Bone marrow (tissue), 2 donors: ENCODE data around the gene SEC24B.

ENCODE experiments used
- DNase-seq, 2 donors: peaks; one replicate each; lab custom pipeline; 2025; lab: John Stamatoyannopoulos, UW

The SEC24B gene

DNA sequence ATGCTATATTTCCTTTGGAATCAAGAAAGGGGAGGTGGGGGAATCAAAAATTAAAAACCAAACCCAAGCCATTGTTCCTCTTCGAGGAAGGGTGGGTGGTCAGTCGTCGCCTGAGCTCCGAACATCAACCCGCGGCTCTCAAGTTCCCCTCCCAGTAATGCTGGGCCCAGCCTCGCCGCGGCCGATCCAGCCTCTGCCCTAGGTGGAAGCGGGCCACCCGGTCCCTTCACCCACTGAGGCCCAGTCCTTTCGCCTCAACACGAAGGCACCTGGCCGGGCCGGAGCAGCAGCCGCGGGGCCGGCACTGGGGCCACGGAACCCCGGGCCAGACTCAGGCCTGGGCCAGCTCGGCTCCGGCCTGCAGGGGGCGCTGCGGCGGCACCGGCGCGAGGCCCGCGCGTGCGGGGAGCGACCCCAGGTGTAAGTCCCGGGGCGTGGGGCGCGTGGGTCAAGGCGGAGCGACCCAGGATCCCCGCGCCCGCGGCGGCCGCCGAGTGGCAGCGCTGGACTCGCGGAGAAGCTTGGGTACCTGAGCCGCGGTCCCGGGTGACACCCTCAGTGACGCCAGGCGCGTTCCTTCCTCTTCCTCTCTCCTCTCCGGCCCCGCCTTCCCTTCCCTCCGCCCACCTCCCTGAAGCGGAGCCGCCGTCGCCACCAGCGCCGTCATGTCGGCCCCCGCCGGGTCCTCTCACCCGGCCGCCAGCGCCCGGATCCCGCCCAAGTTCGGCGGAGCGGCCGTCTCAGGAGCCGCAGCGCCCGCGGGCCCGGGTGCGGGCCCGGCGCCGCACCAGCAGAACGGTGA lies at the start of gene SEC24B:
TSS of gene SEC24B (plus strand) at position 611 of the 802 bp plus-strand sequence. CDS start at position 666, 55 bp downstream.
- peak; percentile 79 to 94 for DNase-seq

DNA sequence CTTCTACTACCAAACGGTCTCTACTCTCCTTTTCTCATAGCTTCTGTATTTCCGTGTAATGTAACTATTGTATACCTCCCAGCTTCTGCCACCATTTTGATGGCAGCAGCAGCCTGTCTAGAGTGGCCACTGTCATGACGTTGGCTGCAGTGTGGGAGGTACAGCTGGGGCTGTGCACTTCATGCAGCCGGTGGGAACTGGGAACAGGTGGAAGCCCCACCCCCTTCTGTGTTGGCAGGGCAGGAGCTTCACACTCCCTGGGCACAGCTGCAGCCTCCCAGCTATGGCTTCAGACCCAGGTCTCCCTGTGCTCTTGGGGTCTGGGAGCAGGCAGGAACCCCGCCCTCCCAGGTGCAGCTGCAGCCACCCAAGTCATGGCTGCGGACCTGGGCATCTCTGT lies 49.8 kb upstream of the SEC24B start:
- DNase-seq = no peak

DNA sequence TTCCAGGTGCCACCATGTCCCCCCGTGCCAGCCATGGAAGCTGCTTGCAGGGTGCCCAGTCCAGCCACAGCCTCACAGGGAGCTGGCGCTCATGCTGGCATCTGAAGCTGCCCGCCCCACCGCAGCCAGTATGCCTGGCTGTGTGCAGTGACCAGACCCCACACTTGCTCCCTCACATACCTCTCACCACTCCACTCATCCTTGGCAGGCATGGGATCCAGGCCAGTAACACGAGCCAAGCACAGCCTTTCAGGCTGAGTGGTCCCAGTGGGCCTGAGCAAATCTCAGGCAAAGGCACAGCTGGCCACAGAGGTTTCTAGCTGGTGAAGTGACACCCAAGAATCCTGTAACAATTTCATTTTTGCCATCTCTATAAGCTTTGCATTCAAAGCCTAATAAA lies 48.4 kb upstream of the SEC24B start:
- DNase-seq = no peak

DNA sequence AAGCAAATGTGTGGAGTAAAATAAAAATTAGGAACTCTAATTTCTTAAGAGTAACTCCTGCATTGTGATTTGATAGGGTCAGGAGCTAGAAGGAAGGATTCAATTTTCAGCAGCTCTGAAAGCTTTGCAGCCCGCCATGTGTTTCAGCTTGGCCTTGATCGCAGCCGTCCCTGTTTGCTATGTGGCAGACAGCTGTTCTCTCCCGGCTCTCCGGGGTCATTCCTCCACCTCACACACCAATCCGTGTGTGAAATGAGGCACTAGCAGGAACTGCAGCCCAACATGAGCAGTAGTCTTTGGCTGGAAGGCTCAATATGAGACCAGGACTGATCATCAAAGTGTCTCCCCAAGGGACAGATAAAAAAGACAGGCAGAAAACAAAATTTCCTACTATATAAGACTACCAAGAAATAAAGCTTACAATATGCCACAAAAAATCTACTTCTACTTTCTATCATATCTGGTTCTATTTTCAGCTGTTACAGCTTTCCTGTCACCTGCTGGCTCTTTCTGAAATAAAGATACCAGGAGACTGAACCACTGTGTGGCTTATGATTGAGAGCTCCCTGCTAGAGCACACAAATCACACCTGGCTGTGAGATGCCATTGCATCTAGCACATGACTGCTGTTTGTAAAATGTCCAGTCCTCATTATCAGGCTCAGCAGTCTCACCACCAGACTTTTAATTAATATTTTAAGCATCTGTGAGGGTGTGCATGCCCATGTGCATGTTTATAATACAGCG lies 44.1 kb upstream of the SEC24B start:
- no peak for DNase-seq

DNA sequence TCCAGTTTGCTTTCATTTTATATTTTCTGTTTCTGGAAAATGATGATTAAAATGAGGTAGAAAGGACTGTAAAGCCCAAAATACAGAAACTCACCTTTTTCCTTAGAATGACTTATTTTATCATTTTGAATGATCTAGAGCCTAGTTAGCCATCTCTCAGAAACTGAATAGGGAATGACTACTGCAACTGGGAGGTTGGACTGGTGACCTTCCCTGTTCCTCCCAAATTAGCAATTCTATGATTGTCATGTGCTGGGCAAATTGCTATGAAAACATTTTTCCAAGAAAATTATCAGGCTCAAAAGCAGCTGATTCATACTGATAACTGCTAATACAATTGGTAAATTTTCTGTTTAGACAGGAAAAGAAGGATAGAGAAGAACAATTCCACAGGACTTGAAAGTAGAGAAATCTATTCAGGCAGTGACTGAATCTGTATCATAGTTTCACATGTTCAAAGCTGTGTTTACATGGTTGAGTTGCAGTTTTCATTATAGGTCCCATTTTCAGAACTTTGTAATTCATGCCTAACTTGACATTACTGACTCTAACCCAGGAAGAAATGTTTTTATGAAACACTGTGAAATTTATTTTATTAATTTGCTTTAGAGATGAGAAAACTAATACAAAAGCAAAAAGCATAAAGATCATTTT lies 43.4 kb upstream of the SEC24B start:
- DNase-seq = no peak

DNA sequence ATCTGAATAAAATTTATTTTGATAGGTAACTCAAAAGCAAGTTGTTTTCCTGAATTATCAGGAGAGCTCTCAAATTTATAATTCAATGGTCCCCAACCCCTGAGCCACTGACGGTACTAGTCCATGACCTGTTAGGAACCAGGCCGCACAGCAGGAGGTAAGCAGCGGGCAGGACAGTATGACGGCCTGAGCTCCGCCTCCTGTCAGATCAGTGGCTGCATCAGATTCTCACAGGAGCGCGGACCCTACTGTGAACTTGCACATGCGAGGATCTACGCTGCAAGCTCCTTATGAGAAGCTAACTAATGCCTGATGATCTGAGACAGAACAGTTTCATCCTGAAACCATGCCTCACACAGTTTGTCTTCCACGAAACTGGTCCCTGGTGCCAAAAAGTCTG lies 37.9 kb upstream of the SEC24B start:
- no peak for DNase-seq

DNA sequence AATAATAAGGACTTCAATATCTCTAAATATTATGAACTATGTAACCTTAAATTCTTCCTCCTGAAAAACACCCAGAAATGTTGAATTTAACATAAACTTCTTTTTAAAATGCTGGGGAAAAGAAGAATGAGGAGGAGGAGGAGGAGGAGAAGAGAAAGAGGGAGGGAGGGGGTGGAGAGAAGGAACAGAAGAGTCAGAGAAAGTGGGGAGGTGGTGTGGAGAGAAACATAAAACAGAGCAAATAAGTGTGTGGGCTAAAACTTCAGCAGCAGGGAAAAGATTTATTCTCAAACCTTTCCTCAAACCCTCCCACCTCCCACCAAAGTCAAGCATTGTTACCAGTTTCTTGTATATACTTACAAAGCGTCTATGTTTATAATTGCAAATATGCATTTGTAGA lies 34.7 kb upstream of the SEC24B start:
- no peak for DNase-seq

DNA sequence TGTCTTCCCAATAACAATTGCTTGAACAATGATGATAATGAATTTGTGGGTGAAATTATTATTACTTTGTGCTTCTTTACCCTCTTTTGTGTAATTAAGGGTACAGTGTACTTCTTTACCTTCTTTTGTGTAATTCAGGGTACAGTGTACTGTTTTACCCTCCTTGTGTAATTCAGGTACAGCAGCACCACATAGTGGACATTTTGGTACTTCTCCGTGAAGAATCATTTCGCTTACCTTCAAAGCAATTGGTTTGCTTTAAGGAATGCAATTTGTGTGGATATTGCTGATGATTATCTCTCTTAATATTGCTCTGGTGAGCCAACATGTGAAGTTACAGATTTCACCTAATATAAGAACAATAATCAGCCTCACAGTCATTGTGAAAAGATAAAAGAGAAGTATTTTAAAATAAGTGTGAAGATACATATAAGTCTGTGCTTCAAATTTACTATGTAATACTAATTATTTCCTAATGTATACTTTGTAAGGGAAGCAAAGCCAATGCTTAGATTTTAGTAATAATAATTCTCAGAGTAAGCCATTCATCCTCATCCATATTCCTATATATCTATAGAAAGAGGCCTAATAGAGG lies 27.2 kb upstream of the SEC24B start:
- DNase-seq = peak in 1 of 2 donors; percentile 43

DNA sequence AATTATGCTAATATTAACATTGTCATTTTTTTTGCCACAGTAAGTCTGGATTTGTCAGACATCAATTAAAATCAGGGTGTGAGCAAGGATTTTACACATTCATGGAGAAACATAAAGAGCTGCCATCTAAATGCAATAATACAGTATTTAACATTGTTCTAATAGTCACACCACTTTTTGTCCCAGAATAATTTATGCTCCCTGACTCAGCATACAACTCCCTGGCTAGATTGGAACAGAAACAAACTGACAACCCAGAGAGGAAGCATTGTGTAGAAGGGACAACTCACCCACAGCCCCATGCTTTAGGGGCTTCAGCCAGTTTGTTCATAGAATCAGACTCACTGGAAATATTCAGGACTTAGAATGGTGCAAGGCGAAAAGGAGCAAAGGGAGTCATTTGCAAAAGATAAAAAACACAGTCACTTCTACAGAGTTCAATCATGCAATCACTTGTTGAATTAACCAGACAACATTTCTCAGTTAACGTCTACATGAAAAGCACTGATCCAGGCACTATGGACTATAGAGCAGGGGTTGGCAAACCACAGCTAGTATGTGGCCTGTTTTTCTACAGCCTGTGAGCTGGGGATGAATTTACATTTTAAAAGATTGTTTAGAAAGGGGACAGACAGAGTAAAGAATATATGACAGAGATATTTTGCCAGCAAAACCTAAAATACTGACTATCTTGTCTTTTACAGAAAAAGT lies 26.4 kb upstream of the SEC24B start:
- no peak for DNase-seq

DNA sequence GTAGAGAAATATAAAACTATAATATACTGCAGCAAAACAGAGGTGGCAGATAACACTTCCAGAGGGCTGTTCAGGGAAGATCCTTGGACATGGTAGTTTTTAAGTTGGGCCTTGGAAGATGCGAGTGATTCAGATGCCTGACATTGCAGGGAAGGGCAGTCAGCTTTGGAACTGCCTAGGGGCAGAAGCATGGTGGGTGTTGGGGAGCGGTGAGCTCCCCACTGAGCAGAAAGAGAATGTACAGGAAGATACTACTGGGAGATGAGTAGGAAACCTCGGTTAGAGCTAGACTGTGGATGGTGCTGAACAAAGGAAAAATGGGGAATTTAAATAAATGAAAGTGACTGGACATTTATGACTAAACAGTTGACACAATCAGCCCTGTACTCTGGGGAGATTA lies 24.9 kb upstream of the SEC24B start:
- no peak for DNase-seq

DNA sequence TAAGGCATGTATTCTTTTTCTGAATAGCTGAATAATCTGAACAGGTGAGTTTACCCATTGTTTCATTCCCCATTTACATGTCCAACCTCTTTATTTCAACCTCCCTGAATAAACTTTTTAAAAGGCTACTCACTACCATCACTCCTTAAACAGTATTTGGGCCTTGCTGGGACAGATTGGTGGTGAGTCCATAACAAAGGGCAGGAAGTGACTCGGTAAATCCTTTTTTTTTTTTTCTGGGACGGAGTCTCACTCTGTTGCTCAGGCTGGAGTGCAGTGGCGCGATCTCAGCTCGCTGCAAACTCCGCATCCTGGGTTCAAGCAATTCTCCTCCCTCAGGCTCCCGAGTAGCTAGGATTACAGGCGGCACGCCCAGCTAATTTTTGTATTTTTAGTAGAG lies 23.4 kb upstream of the SEC24B start:
- no peak for DNase-seq

DNA sequence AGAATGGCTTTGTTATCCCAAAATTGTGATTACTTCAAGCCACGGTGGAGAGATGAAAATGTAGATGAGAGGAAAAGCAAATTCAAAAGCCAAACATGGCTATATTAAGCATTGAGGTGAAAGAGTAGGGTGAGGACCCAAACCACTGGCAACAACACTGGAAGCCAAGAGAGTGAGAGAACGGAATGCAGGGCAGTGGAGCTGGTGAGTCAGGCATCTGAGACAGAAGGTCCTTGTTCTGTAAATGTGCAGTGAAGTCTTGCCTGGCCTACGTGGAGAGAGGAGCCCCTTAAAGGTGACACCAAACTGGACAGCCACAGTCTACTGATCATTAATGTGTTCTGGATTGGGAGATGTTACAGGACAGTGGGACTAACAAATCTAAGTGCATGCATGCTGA lies 22.8 kb upstream of the SEC24B start:
- DNase-seq = no peak

DNA sequence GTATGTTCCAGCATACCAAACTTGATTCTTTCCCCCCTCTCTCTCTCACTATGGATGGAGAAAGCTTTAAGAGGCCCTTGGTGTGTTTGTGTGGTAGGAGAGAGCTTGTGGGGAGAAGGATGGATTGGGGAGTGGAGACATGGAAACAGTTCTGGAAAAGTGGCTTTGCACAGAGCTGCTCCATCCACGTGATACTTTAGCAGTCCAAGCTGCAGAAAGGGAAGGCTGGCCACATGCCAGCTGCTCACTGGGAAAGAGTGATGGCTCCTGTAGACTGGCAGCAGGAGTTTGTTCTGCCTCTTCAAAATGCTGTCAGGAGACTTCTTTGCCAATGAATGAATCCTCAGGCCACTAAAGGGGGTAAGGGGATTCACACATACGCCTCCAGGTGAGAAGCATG lies 21.7 kb upstream of the SEC24B start:
- DNase-seq = no peak

DNA sequence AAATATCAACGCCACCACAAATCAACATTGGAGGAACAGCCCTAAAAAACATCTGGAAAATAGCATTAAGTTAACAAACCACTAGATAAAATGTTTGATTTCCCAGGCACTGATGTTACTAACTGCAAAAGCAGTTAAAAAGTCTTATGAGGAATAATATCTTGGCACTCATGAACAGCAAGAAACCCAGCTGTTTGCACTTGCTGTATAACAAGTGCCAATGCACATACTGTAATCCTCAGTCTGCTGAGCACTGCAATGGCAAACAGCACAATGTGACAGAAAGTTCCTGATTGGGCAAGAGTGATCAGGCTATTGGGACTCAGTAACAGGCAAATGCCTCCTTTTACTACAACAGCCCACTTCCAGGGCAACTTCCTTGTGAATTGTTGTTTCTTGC lies 20.8 kb upstream of the SEC24B start:
- no peak for DNase-seq

DNA sequence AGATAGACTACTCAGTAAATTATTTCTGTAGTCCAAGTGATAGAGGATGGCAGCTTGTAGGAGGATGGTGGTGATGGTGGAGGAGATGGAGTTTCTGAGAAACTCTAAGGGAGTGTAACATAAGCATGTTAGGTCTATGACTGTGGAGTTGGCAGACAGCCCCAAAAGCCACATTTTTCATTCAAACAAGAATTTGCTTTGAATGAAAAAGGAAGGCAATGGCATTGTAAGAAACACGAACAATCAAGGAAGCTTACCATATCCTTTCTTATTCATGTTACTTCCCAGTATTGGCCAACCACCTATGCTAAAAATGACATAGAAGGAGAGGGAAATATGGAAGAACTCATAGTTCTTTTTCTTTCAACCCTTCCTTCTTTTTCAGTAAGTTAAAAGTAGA lies 18.7 kb upstream of the SEC24B start:
- DNase-seq = no peak

DNA sequence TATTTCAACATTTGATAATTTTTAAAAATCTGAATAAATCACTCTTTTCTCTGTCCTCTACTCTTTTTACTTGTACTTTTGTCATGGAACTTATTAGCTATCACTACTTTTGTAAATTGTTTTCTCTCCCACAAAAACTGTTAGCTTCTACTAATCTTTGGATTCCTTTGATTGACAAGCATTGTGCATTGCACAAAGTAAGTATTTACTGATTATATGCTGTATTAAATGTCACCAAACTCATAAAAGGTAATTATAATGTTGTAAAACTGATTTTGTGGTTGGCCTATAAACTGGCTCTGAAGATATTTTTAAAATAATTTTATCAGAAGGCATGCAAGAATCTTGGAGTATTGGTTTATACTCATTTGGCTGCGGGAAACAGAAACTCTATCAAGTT lies 15.0 kb upstream of the SEC24B start:
- no peak for DNase-seq

DNA sequence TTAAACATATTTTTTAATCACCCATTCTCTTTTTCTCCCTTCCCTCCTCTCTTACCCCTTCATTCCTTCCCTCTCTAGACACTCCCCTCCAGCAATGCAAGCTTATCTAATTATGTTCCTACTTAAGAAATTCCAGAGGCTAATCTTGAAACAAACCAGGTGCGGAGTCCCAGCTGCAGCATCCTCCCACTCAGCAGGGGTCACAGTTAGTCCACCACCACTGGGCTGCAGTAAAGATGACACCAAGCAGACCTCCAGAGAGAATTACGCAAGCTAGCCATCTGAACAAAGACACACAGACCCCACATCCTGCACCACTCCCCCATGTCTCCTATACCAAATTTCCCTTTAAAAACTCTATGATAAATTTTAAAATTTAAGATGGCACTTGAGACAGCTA lies 13.9 kb upstream of the SEC24B start:
- no peak for DNase-seq

DNA sequence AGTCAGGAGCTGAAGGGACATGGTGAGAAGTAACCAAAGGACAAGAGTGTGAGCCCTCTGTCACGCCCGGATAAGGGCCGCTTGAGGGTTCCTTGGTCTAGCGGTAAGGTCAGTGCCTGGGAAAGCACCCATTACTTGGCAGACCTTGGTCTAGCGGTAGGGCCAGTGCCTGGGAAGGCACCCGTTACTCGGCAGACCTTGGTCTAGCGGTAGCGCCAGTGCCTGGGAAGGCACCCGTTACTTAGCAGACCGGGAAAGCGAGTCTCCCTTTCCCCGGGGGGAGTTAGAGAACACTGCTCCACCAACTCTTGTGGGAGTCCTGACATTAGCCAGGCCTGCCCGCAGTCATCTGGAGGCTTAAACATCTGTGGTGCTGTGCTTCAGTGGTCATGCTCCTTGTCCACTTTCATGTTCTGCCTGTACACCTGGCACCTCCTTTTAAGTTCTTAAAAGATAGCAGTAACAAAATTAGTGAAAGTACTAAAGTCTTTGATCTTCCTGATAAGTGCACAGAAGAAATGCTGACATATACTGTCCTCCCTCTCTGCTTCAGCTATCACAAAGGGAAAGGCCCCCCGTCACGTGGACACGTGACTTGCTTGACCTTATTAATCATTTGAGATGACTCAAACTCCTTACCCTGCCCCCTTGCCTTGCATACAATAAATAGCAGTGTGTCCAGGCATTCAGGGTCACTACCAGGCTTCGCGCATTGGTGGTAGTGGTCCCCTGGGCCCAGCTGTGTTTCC lies 9.3 kb upstream of the SEC24B start:
- DNase-seq = no peak

DNA sequence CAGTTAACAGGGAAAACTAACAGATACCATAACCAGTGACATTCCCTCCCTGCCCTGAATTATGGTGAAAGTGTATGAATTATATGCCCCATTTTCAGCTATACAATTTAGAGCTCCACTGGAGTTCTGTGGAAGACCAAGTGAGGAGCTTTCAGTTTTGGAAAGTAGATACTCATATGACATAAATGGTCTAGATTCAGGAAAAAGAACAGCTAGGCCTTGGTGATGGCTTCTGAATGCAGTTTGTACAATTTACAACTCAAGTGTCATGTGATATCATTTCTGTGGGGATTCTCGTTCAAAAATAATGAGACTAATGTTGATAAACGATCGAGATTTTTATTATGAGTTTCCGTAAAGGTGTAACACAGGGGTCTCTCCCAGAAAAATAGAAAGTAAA lies 8.2 kb upstream of the SEC24B start:
- no peak for DNase-seq

DNA sequence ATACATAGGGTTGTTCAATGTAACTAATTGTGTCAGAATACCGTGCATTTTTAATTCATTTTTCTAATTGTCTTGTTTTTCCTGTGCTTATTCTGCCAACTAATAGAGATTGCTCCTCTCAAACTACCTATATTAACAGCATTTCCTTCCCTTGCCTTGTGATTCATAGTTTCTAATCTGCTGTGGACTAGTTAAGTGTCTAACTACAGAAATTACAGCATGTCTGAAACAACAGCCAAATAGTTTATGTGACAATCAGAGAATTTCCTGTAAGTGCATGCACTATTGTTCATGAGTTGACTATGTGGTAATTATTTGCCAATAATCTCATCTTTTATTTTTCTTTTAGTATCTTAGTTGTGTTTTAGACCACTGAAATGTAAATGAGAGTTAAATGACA lies 4.1 kb upstream of the SEC24B start:
- no peak for DNase-seq

DNA sequence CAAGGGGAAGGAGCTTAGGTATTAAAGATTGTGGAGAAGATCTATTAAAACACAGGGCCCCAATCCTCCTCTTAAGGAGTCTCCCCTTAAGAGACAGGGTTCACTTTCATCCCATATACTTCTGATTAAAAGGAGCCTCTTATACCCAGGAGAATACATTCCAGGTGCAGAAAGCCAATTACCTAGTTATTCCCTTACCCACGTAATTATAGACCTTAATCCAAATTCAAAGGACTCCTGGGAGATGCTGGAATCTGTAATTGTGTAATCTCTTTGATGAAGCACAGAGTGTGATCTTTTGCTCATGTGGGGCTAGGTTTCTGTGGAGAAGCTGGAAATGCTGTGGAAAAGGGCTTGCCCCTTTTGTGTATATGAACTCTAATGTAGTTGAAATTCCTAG lies 1.4 kb upstream of the SEC24B start:
- no peak for DNase-seq
